ENCODE measurements around the gene ENG.

ENG gene

GRCh38 chr9:127812011-127812410 lies 42.4 kb downstream of the ENG start:
- no peak for DNase-seq

- no peak for DNase-seq
Measured at GRCh38 chr9:127810378-127811187, 43.9 kb downstream of the ENG start.

GRCh38 chr9:127809540-127810377 lies 44.7 kb downstream of the ENG start:
- DNase-seq = no peak

GRCh38 chr9:127809002-127809539 lies 45.4 kb downstream of the ENG start:
- no peak for DNase-seq

GRCh38 chr9:127808347-127809001 lies 46.0 kb downstream of the ENG start:
- DNase-seq = no peak

- no peak for DNase-seq
Measured at GRCh38 chr9:127806871-127807270, 47.6 kb downstream of the ENG start.

GRCh38 chr9:127805620-127806019 lies 48.8 kb downstream of the ENG start:
- DNase-seq = no peak

- peak; percentile 20 for DNase-seq
Measured at GRCh38 chr9:127803507-127804352, 50.7 kb downstream of the ENG start.

GRCh38 chr9:127802576-127803443 lies 51.6 kb downstream of the ENG start, which contains the start of gene FPGS:
FPGS (plus strand) TSS chr9:127802882; CDS start chr9:127802925, 43 bp downstream.
- DNase-seq = peak; percentile 79

GRCh38 chr9:127801955-127802575 lies 52.4 kb downstream of the ENG start:
- DNase-seq = no peak

- DNase-seq = no peak
Measured at GRCh38 chr9:127796852-127797370, 57.5 kb downstream of the ENG start.

- no peak for DNase-seq
Measured at GRCh38 chr9:127796225-127796813, 58.1 kb downstream of the ENG start.

GRCh38 chr9:127794001-127794791 lies 60.3 kb downstream of the ENG start:
- DNase-seq = no peak

GRCh38 chr9:127793093-127793708 lies 61.3 kb downstream of the ENG start:
- no peak for DNase-seq

- DNase-seq = no peak
Measured at GRCh38 chr9:127792417-127793031, 61.9 kb downstream of the ENG start.

GRCh38 chr9:127791085-127791484 lies 63.4 kb downstream of the ENG start:
- DNase-seq = no peak

GRCh38 chr9:127790094-127790855 lies 64.2 kb downstream of the ENG start:
- no peak for DNase-seq

Measured in activated CD4-positive, alpha-beta T cell treated with anti-CD3 and anti-CD28 coated beads, Interleukin-2, amount 50 U/mL, for 1 hour (primary cell).